GM18526 (cell line): ENCODE data around the gene PHACTR2.

Experiments
- POLR2A ChIP-seq: IDR thresholded peaks from 3 replicates; pipeline ENCODE4 v1.6.1; 2011; ENCODE audit not compliant: insufficient read length; ENCODE audit errors: extremely low read depth

Gene PHACTR2

DNA sequence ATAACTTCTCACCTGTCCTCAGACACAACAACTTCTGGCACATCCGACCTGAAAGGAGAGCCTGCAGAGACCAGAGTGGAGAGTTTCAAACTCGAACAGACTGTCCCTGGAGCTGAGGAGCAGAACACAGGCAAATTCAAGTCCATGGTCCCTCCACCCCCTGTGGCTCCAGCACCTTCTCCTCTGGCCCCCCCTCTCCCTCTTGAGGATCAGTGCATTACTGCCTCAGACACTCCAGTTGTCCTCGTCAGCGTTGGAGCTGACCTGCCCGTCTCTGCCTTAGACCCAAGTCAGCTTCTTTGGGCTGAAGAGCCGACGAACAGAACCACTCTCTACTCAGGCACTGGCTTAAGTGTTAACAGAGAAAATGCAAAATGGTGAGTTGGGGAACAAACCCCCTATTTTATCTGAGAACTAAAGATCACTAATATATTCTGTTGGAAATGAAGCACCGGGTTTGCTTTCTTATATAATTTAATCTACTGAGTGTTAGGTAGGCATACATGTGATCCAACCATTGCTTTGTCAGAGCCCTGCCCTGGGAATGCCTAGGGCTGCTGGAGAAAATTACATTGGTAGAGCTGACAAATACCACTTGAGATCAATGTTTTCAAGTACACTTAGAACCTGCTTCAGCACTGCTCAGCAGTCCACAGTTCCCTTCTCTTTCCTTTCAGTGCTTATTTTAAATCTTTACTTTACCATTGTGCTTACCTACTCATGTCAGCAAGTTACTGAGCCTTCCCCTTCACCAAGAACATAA lies 87.8 kb downstream of the PHACTR2 start:
- TF ChIP-seq POLR2A, result no peak

DNA sequence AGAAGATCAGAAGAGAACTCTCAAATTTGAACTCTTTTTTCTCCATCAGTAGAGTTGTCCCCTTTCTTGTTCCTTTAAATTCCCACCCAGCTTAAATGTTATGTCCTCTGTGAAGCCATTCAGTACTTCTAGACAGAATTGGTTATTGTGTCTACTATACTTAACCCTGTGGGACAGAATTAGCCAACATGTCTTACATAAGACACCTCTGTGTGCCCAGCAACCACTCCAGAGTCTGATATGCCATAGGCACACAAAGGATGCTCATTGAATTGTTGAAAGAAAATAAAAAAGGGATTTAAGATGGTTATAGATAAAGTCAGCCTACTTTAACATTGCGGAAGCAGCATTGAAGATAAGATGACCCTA lies 88.4 kb downstream of the PHACTR2 start:
- TF ChIP-seq POLR2A, result no peak

DNA sequence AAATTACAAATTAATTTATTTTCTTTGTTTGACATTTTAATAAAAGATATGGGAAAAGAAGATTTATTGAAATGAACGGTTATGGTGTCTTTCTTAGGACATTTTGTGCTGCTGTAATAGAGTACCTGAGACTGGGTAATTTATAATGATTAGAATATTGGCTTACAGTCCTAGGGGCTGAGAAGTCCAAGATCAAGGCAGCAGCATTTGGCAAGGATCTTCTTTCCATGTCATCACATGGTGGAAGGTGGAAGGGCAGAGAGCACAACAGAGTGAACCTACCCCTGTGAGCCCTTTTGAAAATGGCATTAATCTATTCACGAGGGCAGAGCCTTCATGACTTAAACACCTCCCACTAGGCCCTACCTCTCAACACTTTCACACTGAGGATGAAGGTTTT lies 89.7 kb downstream of the PHACTR2 start:
- no peak for TF ChIP-seq POLR2A

DNA sequence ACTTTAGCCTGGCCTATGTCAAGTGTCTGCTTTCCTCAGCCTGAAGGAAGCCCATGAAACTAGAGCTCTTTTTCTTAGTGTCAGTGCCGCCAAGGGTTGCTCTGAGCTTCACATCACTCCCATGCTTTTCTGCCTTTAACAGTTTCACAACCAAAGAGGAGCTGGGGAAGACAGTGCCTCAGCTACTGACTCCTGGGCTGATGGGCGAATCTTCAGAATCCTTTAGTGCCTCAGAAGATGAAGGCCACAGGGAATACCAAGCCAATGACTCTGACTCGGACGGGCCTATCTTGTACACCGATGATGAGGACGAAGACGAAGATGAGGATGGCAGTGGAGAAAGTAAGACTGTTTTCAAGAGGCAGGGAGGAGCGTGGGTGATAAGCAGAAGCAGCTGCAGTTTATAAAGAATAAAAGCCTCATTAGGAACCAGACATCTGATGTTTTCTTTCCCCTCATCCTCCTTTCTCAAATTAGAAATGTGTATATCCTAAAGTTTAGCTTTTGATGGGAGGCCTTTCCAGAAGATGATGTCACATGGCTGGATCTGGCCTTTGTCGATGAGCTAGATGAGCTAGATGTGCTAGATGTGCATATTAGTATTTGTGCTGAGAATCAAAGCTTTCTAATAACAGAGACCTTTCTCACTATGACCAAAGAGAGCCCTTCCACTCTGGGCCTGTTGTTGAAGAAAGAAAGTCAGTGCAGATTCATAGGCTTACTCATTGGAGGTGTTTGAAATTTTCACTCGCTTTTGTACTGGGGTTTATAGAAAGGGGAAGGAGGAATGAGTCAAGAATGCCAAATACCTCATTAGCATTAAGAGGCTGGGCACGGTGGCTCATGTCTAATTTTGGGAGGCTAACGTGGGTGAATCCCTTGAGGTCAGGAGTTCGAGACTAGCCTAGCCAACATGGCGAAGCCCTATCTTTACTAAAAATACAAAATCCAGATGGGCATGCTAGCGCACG lies 94.6 kb downstream of the PHACTR2 start:
- no peak for TF ChIP-seq POLR2A

DNA sequence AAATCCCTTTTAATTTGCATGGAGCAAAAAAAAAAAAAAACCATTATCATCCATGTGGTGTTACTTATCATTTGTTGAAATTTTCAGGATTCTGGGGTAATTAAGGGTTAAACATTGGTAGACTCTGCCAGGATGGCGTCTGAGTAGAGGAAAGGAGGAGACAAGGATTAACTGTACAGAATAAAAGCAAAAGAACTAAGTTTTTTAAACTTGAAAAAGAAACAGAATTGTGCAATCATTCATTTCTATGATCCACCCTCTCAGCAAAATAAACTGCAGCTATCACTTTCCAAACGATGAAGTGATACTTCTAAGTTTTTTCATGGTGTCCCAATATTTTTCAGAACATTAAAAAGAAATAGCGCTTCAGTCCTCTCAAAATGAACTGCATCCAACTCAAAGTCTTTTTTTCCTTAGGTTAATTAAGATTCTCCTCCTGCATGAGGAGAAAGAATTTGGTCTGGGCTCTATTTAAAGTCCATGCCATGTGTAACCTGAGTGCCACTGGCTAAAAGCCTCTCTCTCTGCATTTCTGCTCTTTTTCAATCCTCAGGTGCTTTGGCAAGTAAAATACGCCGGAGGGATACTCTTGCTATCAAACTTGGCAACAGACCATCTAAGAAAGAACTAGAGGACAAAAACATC lies 95.9 kb downstream of the PHACTR2 start:
- TF ChIP-seq POLR2A, result no peak

DNA sequence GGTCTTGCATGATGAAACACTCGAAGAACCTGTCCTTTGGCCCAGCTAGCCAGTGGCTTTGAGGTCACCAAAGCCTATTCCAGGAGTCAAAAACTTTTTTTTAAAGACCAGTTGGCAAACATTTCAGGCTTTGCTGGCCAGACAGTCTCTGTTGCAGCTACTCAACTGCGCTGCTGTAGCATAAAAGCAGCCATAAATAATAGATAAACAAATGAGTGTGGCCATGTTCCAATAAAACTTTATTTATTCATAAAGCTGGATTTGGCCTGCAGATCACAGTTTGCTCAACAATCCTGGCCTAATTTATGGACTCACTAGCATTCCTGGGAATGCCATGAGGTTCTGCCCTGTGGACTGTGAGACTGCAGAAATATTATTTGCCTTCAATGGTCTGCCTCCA lies 96.6 kb downstream of the PHACTR2 start:
- TF ChIP-seq POLR2A, result no peak

DNA sequence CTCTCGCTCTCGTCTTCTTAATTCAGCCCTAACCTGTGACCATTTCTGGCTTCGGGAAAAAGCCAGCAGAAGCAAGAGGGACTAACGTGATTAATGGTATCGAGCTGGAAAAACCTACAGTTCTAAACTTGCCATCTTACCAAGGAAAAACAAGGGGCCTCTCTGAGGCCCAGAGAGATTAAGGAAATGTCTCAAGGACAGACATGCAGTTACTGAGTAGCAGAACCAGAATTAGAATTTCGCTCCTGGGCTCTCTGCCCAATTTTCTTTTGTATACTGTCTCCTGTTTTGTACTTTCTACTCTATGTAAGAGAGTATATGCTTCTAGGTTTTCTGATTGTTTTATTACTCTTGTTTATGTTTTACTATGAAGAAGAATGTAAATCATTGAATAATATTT lies 97.6 kb downstream of the PHACTR2 start:
- no peak for TF ChIP-seq POLR2A

DNA sequence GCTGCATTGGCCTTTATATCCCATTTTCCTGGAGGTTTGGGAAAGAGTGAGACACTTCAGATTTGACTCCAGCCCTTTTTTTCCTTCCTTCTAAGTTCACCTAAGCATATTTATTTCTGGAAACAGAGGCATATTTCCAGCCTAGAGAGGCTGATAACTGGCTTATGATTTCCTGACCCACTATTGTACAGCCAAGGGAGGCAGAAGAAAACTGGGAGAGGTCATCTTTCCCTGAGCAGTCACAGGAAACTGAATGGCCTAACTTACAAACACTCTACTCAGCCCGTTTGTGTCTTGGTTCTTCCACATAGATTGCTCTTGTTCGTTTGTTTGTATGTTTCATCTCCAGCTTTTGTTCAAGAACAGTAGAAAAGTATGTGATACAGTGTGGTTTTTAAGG lies 101.2 kb downstream of the PHACTR2 start:
- no peak for TF ChIP-seq POLR2A

DNA sequence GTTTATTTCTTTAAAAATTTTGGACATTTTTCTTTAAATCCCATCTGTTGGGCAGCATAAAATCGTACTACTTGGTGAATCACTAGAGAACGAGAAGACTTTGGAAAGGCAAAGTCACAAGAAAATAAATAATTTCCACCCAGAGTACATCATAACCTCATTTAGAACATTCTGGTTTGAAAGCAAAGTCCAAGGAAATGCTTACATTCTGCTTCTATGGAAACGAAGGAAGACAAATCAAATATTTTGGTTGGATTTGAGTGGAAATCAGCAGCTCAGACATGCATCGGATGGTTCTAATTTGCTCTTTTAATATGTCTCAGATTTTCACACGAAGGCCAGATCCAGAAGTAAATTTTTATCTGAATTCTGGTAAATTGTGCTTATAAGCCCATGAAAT lies 104.7 kb downstream of the PHACTR2 start:
- TF ChIP-seq POLR2A, result no peak

DNA sequence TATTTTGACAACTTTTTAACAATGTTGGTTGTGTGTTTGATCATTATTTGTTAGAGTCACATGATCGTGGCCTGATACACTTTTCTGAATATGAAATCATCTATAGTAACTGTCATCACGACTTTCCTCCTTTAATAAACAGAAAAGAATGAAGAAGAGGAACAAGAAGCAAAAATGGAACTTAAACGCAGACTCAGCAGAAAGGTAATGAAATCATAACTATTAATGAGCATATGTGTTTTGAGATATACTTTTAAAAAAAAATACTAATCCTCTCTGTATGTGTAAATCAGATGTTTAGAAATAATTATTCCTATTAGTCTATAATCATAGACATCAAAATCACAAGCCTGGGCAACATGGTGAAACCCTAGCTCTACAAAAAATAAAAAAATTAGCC lies 105.3 kb downstream of the PHACTR2 start:
- TF ChIP-seq POLR2A, result no peak

DNA sequence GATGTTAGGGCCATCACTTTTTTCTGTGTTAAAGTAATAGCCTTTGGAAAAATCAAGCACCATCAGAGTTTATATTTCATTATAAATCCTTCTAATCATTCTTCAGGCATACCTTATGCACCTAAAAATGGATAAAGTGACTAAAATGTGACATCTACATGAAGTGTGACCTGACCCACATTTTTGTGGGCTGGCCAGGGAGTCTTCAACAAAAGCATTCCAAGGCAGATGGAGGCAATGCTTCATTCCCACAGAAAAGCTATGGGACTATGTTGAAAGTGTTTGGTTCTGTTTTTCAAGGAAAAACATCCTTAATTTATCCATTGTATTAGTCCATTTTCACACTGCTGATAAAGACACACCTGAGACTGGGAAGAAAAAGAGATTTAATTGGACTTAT lies 106.6 kb downstream of the PHACTR2 start:
- no peak for TF ChIP-seq POLR2A

DNA sequence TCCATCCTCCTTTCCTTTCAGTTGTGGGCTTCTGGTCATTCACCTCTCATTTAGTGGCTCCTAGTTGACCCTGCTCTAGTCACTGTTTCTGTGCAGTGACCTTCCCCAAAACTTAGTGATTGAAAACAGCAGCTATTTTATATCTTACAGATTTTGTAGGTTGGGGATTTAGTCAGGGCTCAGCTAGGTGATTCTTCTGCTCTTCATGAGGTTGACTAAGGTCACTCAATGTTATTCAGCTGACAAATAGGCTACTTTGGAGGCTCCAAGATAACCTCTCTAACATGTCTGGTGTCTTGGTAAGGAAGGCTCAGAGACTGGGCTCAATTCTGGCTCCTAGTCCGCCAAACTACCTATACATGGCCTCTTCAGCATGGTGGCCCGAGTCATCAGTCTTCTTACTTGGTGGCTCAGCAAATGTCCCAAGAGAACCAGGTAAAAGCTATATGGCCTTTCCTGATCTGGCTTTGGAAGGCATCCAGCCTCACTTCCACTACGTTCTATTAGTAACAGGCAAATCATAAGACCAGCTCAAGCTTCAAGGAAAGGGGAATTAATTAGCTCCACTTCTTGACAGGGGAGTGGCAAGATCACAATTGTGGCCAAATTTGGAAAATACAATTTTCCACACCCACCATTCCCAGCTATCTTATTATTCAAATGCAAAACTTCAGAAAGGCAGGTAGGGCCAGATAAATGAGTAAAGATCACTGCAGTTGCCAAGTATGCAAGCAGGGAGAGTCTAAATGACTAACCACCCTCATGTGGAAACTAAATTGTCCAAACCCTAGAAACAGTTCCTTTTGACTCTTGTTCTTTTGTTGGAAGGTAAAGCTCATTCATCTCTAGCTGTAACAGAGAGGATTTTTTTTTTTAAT lies 114.9 kb downstream of the PHACTR2 start:
- no peak for TF ChIP-seq POLR2A

DNA sequence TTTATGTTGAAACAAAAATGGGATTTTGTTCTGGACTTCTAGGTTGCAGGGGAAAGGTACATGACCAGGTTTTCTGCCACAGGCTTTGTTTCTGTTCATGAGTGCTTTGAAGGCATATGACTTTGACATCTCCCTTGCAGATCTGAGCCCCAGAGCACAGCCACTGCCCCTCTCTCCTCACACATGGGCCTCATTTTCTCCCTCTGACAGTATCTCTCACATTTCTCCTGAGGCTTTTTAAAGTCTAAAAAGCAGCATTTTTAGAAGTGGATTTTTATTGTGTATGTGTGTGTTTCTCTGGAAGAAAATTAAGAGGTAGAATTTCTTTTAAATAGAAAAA lies 115.5 kb downstream of the PHACTR2 start:
- no peak for TF ChIP-seq POLR2A

DNA sequence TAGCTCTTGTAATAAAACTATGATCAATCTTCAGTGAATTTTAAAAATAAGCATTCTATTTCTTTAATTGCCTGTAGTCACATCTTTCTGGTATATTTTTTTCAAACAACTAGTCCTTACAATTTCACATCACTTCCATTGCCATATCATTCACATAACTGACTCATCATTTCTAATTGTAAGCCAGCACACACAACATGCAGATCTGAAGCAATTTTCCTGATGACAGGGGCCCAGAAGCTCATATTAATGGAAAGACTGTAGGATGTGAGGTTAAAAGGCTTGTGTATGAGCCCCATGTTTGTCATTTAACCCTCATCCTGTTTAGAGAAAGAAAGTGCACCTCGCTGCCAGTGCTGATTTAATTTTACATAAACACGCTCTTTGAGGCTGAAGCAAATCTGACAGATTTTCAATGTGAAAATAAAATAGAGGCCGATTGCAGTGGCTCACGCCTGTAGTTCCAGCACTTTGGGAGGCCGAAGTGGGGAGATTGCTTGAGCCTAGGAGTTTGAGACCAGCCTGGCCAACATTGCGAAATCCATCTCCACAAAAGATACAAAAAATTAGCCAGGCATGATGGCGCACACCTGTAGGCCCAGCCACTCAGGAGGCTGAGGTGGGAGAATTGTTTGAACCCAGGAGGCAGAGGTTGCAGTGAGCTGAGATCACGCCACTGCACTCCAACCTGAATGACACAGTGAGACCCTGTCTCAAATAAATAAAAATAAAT lies 125.2 kb downstream of the PHACTR2 start:
- TF ChIP-seq POLR2A, result no peak
